NB4 (cell line): ENCODE results near the gene PDGFRA.
"Not testable (repeated sequence)": the region's sequence is repeated elsewhere in the genome, so short reads cannot be mapped to it uniquely, and the experiment has no call there.

Experiments
- DNase-seq: peaks from one replicate; pipeline ENCODE4 v3.0.0; 2010; ENCODE audit warnings: low read depth
- H3K4me3 ChIP-seq: one replicate; pipeline ENCODE4 v1.5.1; 2011; ENCODE audit warnings: mild to moderate bottlenecking, low read depth, low read length, moderate library complexity
- MYC ChIP-seq: IDR thresholded peaks from 2 replicates; pipeline ENCODE4 v1.6.1; 2011; ENCODE audit warnings: low read depth, low read length
- POLR2A ChIP-seq: IDR thresholded peaks from 2 replicates; pipeline ENCODE4 v1.6.1; 2011; ENCODE audit warnings: mild to moderate bottlenecking; ENCODE audit not compliant: insufficient read length; ENCODE audit errors: extremely low read depth
- TF ChIP-seq, protein P1 (sequence below): IDR thresholded peaks from one replicate; pipeline ENCODE4 v1.5.1; 2012; ENCODE audit warnings: low read depth, low read length
- TF ChIP-seq, protein P2 (sequence below): IDR thresholded peaks from 2 replicates; pipeline ENCODE4 v1.6.1; 2011; ENCODE audit warnings: low read depth, low read length

Gene PDGFRA

DNA sequence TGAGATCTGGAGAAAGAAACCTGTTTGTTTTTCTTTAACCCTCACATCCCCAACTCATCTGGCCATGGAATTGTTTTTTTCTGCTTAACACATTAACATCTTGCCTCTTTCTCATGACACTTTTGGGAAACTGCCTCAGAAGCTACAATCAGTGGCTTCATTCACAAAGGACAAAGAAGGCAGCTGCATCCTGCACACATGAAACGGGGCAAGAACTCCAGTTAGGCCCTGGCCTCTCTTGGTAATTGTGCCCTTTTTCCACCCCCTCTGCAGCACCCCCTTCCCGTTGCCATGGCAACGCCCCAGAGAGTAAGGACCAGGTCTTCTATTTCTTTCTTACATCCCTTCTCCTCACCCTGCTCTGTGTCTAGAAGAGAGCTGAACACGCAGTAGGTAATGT lies 103.4 kb downstream of the PDGFRA start:
- H3K4me3 ChIP-seq: no peak overlapping the region
- TF ChIP-seq, protein P1, sequence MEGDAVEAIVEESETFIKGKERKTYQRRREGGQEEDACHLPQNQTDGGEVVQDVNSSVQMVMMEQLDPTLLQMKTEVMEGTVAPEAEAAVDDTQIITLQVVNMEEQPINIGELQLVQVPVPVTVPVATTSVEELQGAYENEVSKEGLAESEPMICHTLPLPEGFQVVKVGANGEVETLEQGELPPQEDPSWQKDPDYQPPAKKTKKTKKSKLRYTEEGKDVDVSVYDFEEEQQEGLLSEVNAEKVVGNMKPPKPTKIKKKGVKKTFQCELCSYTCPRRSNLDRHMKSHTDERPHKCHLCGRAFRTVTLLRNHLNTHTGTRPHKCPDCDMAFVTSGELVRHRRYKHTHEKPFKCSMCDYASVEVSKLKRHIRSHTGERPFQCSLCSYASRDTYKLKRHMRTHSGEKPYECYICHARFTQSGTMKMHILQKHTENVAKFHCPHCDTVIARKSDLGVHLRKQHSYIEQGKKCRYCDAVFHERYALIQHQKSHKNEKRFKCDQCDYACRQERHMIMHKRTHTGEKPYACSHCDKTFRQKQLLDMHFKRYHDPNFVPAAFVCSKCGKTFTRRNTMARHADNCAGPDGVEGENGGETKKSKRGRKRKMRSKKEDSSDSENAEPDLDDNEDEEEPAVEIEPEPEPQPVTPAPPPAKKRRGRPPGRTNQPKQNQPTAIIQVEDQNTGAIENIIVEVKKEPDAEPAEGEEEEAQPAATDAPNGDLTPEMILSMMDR: no peak
- TF ChIP-seq, protein P2, sequence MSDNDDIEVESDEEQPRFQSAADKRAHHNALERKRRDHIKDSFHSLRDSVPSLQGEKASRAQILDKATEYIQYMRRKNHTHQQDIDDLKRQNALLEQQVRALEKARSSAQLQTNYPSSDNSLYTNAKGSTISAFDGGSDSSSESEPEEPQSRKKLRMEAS: no peak
- TF ChIP-seq POLR2A (no peak), MYC (no peak)
- no peak for DNase-seq

DNA sequence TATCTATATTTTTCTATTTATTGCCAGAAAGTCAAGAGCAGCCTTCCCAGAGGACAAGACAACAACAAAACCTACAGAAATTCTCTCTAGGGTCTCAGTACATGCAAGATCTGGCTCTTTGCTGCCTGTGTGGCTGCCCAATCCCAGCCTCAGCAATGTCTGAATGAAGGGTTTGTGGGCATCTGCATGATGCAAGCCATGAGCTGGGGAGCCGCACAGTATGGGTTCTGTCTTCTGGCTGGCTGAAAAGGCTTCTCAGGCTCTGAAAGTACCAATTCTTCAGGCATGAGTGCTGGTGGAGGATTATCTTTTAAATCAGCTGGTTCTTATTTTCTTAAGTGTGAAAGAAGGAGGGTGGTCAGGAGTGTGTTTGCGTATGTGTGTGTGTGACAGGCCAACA lies 104.6 kb downstream of the PDGFRA start:
- H3K4me3 ChIP-seq: no peak overlapping the region
- no peak for DNase-seq
- TF ChIP-seq MYC (no peak), POLR2A (no peak)
- TF ChIP-seq, protein P1: no peak
- TF ChIP-seq, protein P2: no peak

DNA sequence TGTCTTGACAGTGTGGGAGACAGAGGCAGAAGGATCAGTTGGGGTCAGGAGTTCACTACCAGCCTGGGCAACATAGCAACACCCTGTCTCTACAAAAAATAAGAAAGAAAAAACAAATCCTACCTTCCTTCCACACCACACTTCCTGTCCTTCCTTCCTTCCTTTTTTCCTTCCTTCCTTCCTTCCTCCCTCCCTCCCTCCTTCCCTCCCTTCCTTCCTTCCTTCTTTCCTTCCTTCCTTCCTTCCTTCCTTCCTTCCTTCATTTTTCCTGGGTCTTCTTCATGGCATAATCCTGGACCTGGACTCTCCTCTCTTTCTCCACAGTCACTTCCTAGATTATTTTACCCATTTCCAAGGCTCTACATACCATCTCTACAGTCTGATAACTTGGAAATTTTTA lies 105.7 kb downstream of the PDGFRA start:
- DNase-seq, H3K4me3 ChIP-seq: not testable (repeated sequence)

DNA sequence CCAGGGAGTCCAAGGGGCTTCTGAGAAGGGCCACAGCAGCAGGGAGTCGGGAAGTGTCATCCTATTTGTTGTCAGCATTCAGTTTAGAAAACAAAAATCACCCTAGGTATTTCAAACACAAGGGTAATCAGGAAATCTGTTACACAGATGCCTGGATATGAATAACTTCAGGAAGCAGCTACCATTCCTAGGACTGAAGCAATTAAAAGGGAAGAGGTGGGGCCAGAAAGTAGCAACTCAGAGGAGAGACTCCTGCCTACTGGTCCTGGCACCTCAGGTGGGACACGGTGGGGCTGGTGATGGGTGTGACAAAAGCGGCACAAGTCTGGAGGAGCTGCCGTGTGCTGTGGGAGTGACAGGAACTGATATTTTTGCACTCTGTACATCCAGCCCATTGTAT lies 107.9 kb downstream of the PDGFRA start:
- H3K4me3 ChIP-seq: no peak overlapping the region
- DNase-seq: no peak
- TF ChIP-seq, protein P1: no peak
- TF ChIP-seq MYC: no peak
- TF ChIP-seq POLR2A: no peak
- TF ChIP-seq, protein P2: no peak

DNA sequence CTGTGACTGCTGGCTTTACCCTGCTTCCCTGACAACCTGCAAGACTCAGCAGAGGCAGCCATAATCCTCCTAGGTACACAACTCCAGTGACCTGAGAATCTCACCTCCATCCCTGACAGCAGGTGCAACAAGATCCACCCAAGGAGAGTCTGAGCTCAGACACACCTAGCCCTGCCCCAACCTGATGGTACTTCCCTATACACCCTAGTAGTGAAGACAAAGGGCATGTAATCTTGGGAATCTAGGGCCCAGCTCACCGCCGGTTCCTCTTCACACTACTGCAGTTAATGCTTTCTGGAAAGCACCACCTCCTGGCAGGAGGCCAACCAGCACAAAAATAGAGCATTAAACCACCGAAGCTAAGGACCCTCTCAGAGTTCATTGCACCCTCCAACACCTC lies 113.0 kb downstream of the PDGFRA start:
- not testable (repeated sequence) for DNase-seq, H3K4me3 ChIP-seq
